ENCODE measurements around the gene RYR3. TPM values are rescaled to one million over a fixed set of nuclear protein-coding genes. Genes with fewer than 3 reads are reported as not detected.

Gene RYR3
- total and polyA plus RNA-seq, 2 of the 13 experiments (the other 11 are each of a cell fraction or from before 2014, with no cell fraction given), result not detected

DNA sequence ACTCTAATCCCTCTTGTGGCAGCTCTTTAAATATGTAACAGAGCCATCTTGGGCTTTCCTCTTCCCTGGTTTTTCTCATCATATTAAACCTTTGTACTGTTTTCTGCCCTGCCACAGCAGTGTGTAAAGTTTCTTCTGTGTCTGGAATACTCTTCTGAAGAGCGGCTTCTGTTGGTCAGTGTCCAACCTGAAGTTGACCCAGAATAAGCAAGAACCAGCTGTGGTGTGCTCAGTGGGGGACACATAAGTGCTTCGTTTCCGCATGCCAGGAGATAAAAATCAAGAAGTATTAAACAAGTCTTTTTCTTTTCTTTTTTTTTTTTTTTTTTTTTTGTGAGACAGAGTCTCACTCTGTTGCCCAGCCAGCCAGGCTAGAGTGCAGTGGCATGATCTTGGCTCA is 484.3 kb downstream of the RYR3 start:
- BruUV-seq (replicated peaks), result no TSS peak
- no peaks in the 10 kb centered on the region for H3K4me1 ChIP-seq (ENCODE audit: insufficient read depth, low read length)
- no peaks in the 10 kb centered on the region for H3K79me2 ChIP-seq (ENCODE audit: insufficient read depth, low read length)
- H3K9ac ChIP-seq (ENCODE audit: insufficient read depth, low read depth, low read length), result no peak overlapping the region
- no peak overlapping the region for H3K4me2 ChIP-seq (ENCODE audit: low read depth, low read length)
- no peaks in the 10 kb centered on the region for H4K20me1 ChIP-seq (ENCODE audit: insufficient read depth, low read length)
- no peak overlapping the region for H2AFZ ChIP-seq (ENCODE audit: low read length)
- TF ChIP-seq MYC (CRISPR knock-in tag; IDR thresholded peaks at IDR 0.05; ENCODE audit: borderline replicate concordance), result no peak
- no peak for TF ChIP-seq GATAD1 (CRISPR knock-in tag; IDR thresholded peaks at IDR 0.05)
- TF ChIP-seq, protein P1, sequence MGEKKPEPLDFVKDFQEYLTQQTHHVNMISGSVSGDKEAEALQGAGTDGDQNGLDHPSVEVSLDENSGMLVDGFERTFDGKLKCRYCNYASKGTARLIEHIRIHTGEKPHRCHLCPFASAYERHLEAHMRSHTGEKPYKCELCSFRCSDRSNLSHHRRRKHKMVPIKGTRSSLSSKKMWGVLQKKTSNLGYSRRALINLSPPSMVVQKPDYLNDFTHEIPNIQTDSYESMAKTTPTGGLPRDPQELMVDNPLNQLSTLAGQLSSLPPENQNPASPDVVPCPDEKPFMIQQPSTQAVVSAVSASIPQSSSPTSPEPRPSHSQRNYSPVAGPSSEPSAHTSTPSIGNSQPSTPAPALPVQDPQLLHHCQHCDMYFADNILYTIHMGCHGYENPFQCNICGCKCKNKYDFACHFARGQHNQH (CRISPR knock-in tag; IDR thresholded peaks at IDR 0.05), result no peak
- no peak for TF ChIP-seq FOXJ3 (CRISPR knock-in tag; IDR thresholded peaks at IDR 0.05; ENCODE audit: borderline replicate concordance)
- no peak for TF ChIP-seq ZNF773 (CRISPR knock-in tag; IDR thresholded peaks at IDR 0.05; ENCODE audit: borderline replicate concordance)
- no peak for TF ChIP-seq MED1 (CRISPR knock-in tag; IDR thresholded peaks at IDR 0.05)
- TF ChIP-seq CENPT (CRISPR knock-in tag; IDR thresholded peaks at IDR 0.05; ENCODE audit: low read depth), result no peak
- no peak for TF ChIP-seq NFIB (CRISPR knock-in tag; IDR thresholded peaks at IDR 0.05; ENCODE audit: borderline replicate concordance)
- TF ChIP-seq ELF1 (CRISPR knock-in tag; IDR thresholded peaks at IDR 0.05), result no peak
- H3K9me3 ChIP-seq (ENCODE audit: low read length), result no peaks in the 10 kb centered on the region
- FAIRE-seq (no peak), ATAC-seq (no peak), DNase-seq (ENCODE audit: low spot score) (no peak)
- in situ Hi-C loops (cut with HindIII; ENCODE audit: extremely low pct_ligation_motif_present, low pct_unique_long_range_greater_than_20kb) (no loop called here), intact Hi-C loops (cut with micrococcal nuclease; ENCODE audit: unreplicated experiment) (no loop called here)
- no peaks in the 10 kb centered on the region for H3K27me3 ChIP-seq (ENCODE audit: control insufficient read depth in 1 of 2, insufficient read depth in 2 of 2, low read length in 2 of 2)
- H3K36me3 ChIP-seq (replicated peaks in 1 of 2; ENCODE audit: control insufficient read depth in 1 of 2, insufficient read depth in 2 of 2, low read length in 2 of 2), result no peaks in the 10 kb centered on the region
- ChIA-PET POLR2A (no interaction called here), CTCF (ENCODE audit: low intra/inter-chr PET ratio, low total read pairs) (no interaction called here)
- H3K27ac ChIP-seq (ENCODE audit: extremely low read length, insufficient read depth, low read length), result no peak overlapping the region
- H3K4me3 ChIP-seq (replicated peaks in 1 of 3; ENCODE audit: insufficient read depth in 1 of 3, low read depth in 2 of 3, low read length in 3 of 3), result no peak overlapping the region
- WGBS (ENCODE audit: low lambda C conversion rate), result 55% methylated on average over 3 of the region's 3 CpGs

DNA sequence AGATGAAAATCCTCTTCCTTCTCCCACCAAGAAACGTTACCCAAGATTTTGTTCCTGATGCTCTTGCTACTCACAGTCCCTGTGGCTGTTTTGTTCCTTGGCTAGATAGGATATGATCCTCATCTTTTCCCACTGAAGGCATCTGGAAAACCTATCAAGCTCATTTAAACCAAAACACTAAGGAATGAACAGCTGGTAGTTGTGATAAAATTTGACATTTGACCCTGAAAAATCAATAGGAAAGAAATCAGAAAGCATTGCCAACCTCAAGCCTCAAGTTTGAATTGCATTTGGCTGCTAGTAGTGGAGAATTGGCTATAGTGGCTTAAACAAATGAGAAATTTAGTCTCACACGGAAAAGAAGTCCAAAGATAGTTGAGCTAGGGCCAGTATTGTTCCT is 486.9 kb downstream of the RYR3 start:
- Histone ChIP-seq H3K4me3 (replicated peaks in 1 of 3; ENCODE audit: insufficient read depth in 1 of 3, low read depth in 2 of 3, low read length in 3 of 3) (no peak overlapping the region), H3K4me2 (ENCODE audit: low read depth, low read length) (no peak overlapping the region), H3K9me3 (ENCODE audit: low read length) (no peaks in the 10 kb centered on the region), H3K27ac (ENCODE audit: extremely low read length, insufficient read depth, low read length) (no peak overlapping the region), H3K4me1 (ENCODE audit: insufficient read depth, low read length) (no peaks in the 10 kb centered on the region), H3K27me3 (ENCODE audit: control insufficient read depth in 1 of 2, insufficient read depth in 2 of 2, low read length in 2 of 2) (no peaks in the 10 kb centered on the region), H3K9ac (ENCODE audit: insufficient read depth, low read depth, low read length) (no peak overlapping the region), H4K20me1 (ENCODE audit: insufficient read depth, low read length) (no peaks in the 10 kb centered on the region), H3K79me2 (ENCODE audit: insufficient read depth, low read length) (no peaks in the 10 kb centered on the region), H3K36me3 (replicated peaks in 1 of 2; ENCODE audit: control insufficient read depth in 1 of 2, insufficient read depth in 2 of 2, low read length in 2 of 2) (no peaks in the 10 kb centered on the region), H2AFZ (ENCODE audit: low read length) (no peak overlapping the region)
- 8% methylated on average over 2 of the region's 2 CpGs for WGBS (ENCODE audit: low lambda C conversion rate)
- intact Hi-C loops (cut with micrococcal nuclease; ENCODE audit: unreplicated experiment) (no loop called here), in situ Hi-C loops (cut with HindIII; ENCODE audit: extremely low pct_ligation_motif_present, low pct_unique_long_range_greater_than_20kb) (no loop called here)
- POLR2A ChIA-PET, result no interaction called here
- CTCF ChIA-PET (ENCODE audit: low intra/inter-chr PET ratio, low total read pairs), result no interaction called here
- no peak for FAIRE-seq
- BruUV-seq (replicated peaks), result no TSS peak
- no peak for DNase-seq (ENCODE audit: low spot score)
- ATAC-seq, result no peak
- TF ChIP-seq HIVEP1 (CRISPR knock-in tag; IDR thresholded peaks at IDR 0.05) (no peak), GATA4 (IDR thresholded peaks at IDR 0.05; ENCODE audit: borderline replicate concordance, low read depth) (no peak), SP140L (CRISPR knock-in tag; IDR thresholded peaks at IDR 0.05; ENCODE audit: borderline replicate concordance) (no peak), MIXL1 (CRISPR knock-in tag; IDR thresholded peaks at IDR 0.05) (no peak), KLF16 (CRISPR knock-in tag; IDR thresholded peaks at IDR 0.05) (no peak), AHDC1 (CRISPR knock-in tag; IDR thresholded peaks at IDR 0.05; ENCODE audit: borderline replicate concordance) (no peak)

All from HepG2 (cell line).